NCI-H146 (cell line): Measurements from ENCODE around the gene PCDH9.
"Not testable (repeated sequence)": the region's sequence is repeated elsewhere in the genome, so short reads cannot be mapped to it uniquely, and the experiment has no call there.

ENCODE experiments used
- DNase-seq: peaks from one replicate; lab custom pipeline; 2025; lab: John Stamatoyannopoulos, UW

Gene PCDH9

GRCh38 chr13:66265371-66265770 lies 964.8 kb downstream of the PCDH9 start:
- no peak for DNase-seq

- no peak for DNase-seq
Observed at GRCh38 chr13:66264971-66265370, 965.2 kb downstream of the PCDH9 start.

GRCh38 chr13:66262330-66262729 lies 967.8 kb downstream of the PCDH9 start:
- DNase-seq = no peak

- DNase-seq = not testable (repeated sequence)
Observed at GRCh38 chr13:66259426-66259825, 970.7 kb downstream of the PCDH9 start.
